ENCODE data around the gene HS2ST1.
"Not testable (repeated sequence)": the region's sequence is repeated elsewhere in the genome, so short reads cannot be mapped to it uniquely, and the experiment has no call there.

HS2ST1 gene

DNA sequence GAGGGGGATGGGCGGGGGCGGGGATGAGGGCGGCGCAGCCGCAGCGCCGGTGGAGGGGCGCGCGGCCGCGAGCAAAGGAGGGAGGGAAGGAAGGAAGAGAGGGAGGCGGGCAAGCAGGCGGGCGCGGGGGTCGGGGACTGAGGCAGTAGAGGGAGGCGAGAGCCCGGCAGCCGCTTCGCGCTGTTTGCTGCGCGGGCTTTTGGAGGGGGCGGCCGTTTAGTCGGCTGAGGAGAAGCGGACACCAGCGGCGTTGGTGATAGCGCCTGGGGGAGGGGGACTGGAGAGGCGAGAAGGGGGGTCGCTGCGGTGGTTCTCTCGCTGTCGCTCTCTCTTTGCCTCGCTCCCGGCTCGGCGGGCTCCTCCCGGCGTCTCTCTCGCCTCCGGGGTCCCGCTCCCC lies at the start of gene HS2ST1:
HS2ST1 (plus strand) TSS at position 35 of the 397 bp plus-strand sequence.
- peak within 1 kb of the TSS; percentile 69 to 81 for H3K4me3 ChIP-seq (ENCODE audit: low read depth in 1 of 2, low read length in 1 of 2)
- H3K4me1 ChIP-seq (ENCODE audit: control insufficient read depth in 1 of 2, insufficient read depth in 1 of 2, low read depth in 1 of 2, low read length in 1 of 2): peaks cover 21 to 26% of the 10 kb centered on the region in 2 experiments
- no peaks in the 10 kb centered on the region for H3K9me3 ChIP-seq
- peaks cover 4% of the 10 kb centered on the region for H3K36me3 ChIP-seq
- H3K27ac ChIP-seq: peak within 1 kb of the TSS; percentile 93
- TF ChIP-seq CTCF (IDR thresholded peaks at IDR 0.05): no peak
- H3K27me3 ChIP-seq: peaks cover 11% of the 10 kb centered on the region

DNA sequence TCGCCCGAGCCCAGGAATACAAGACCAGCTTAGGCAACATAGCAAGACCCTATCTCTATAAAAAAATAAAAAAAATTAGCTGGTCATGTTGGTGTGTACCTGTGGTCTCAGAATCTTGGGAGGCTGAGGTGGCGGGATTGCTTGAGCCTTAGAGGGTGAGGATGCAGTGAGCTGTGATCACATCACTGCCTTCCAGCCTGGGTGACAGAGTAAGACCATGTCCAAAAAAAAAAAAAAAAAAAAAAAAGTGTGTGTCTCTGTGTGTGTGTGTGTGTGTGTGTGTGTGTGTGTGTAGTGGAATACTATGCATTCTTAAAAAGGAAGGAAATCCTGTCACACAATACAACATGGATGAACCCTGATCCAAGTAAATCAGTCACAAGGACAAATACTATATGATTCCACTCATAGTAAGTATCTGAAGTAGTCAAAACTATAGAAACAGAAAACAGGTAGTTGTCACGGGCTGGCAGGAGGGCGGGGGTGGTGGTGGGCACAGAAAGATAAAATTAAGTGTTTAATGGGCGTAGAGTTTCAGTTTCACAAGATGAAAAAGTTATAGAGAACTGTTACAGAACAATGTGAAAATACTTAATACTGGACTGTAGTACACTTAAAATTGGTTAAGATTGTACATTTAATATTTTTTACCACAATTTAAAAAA lies 48.3 kb upstream of the HS2ST1 start:
- Histone ChIP-seq H3K27me3 (no peaks in the 10 kb centered on the region), H3K36me3 (peaks cover 10% of the 10 kb centered on the region), H3K27ac (no peak overlapping the region), H3K4me3 (ENCODE audit: low read depth in 1 of 2, low read length in 1 of 2) (no peak overlapping the region), H3K4me1 (ENCODE audit: control insufficient read depth in 1 of 2, insufficient read depth in 1 of 2, low read depth in 1 of 2, low read length in 1 of 2) (no peaks in the 10 kb centered on the region), H3K9me3 (no peaks in the 10 kb centered on the region)
- TF ChIP-seq CTCF (IDR thresholded peaks at IDR 0.05): no peak

DNA sequence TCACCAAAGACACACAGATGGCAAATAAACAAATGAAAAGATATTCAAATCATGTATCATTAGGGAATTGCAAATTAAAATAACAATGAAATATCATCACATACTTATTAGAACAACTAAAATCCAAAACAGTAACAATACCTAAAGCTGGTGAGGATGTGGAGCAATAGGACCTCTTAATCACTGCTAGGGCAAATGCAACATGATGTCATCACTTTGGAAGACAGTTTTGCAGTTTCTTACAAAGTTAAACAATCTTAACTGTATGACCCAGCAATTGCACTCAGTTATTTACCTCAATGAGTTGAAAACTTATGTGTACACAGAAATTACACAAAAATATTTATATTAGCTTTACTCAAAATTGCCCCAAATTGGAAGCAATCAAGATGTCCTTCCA lies 47.8 kb upstream of the HS2ST1 start:
- Histone ChIP-seq H3K4me3 (ENCODE audit: low read depth in 1 of 2, low read length in 1 of 2) (no peak overlapping the region), H3K27ac (no peak overlapping the region), H3K9me3 (no peaks in the 10 kb centered on the region), H3K36me3 (peaks cover 8% of the 10 kb centered on the region), H3K4me1 (ENCODE audit: control insufficient read depth in 1 of 2, insufficient read depth in 1 of 2, low read depth in 1 of 2, low read length in 1 of 2) (no peaks in the 10 kb centered on the region), H3K27me3 (no peaks in the 10 kb centered on the region)
- no peak for TF ChIP-seq CTCF (IDR thresholded peaks at IDR 0.05)

DNA sequence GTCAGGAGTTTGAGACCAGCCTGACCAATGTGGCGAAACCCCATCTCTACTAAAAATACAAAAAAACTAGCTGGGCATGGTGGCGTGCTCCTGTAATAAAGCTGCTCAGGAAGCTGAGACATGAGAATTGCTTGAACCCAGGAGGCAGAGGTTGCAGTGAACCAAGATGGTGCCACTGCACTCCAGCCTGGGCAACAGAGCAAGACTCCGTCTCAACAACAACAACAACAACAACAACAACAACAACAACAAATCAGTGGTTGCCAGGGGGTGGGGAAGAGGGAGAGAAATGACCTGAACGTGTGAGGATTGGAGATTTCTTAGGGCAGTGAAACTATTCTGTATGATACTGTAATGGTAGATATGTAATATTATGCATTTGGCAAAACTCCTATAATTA lies 47.2 kb upstream of the HS2ST1 start:
- H3K4me3 ChIP-seq (ENCODE audit: low read depth in 1 of 2, low read length in 1 of 2); H3K4me1 ChIP-seq (ENCODE audit: control insufficient read depth in 1 of 2, insufficient read depth in 1 of 2, low read depth in 1 of 2, low read length in 1 of 2); H3K9me3 ChIP-seq; H3K36me3 ChIP-seq; H3K27ac ChIP-seq; H3K27me3 ChIP-seq: not testable (repeated sequence)

- H3K4me1 ChIP-seq (ENCODE audit: control insufficient read depth in 1 of 2, insufficient read depth in 1 of 2, low read depth in 1 of 2, low read length in 1 of 2): no peaks in the 10 kb centered on the region
- no peaks in the 10 kb centered on the region for H3K9me3 ChIP-seq
- H3K4me3 ChIP-seq (ENCODE audit: low read depth in 1 of 2, low read length in 1 of 2): no peak overlapping the region
- TF ChIP-seq CTCF (IDR thresholded peaks at IDR 0.05): no peak
- H3K36me3 ChIP-seq: no peaks in the 10 kb centered on the region
- H3K27ac ChIP-seq: no peak overlapping the region
- H3K27me3 ChIP-seq: no peaks in the 10 kb centered on the region
Measured at GRCh38 chr1:86868477-86868876, 46.0 kb upstream of the HS2ST1 start.

GRCh38 chr1:86871001-86871400 lies 43.4 kb upstream of the HS2ST1 start:
- no peak for TF ChIP-seq CTCF (IDR thresholded peaks at IDR 0.05)

More at GRCh38 chr1:86871001-86871400, 43.4 kb upstream of the HS2ST1 start:
- no peaks in the 10 kb centered on the region for H3K9me3 ChIP-seq
- H3K4me3 ChIP-seq (ENCODE audit: low read depth in 1 of 2, low read length in 1 of 2): no peak overlapping the region
- H3K4me1 ChIP-seq (ENCODE audit: control insufficient read depth in 1 of 2, insufficient read depth in 1 of 2, low read depth in 1 of 2, low read length in 1 of 2): no peaks in the 10 kb centered on the region
- no peak overlapping the region for H3K27ac ChIP-seq
- H3K27me3 ChIP-seq: no peaks in the 10 kb centered on the region
- no peaks in the 10 kb centered on the region for H3K36me3 ChIP-seq
